WTC11 (cell line): ENCODE data around the gene PRKAG2.

Experiments
- USF2 ChIP-seq: sonication (generic); formaldehyde crosslinking; IDR thresholded peaks from 2 replicates; pipeline ENCODE4 v1.8.1; 2023; ENCODE audit warnings: mild to moderate bottlenecking, missing genetic modification reagents, moderate library complexity
- ZNF423 ChIP-seq: fragments of 250-450 bp; sonication (Bioruptor Pico); IDR thresholded peaks from 2 replicates; pipeline ENCODE4 v2.1.2; 2022; ENCODE audit warnings: mild to moderate bottlenecking, moderate library complexity
- TF ChIP-seq, protein P1 (sequence below): fragments of 200-600 bp; IDR thresholded peaks from 2 replicates; pipeline ENCODE4 v1.8.0; 2022; ENCODE audit warnings: antibody characterized with exemption

- TF ChIP-seq USF2 (CRISPR knock-in tag) (no peak), ZNF423 (CRISPR knock-in tag) (no peak)
- TF ChIP-seq, protein P1, sequence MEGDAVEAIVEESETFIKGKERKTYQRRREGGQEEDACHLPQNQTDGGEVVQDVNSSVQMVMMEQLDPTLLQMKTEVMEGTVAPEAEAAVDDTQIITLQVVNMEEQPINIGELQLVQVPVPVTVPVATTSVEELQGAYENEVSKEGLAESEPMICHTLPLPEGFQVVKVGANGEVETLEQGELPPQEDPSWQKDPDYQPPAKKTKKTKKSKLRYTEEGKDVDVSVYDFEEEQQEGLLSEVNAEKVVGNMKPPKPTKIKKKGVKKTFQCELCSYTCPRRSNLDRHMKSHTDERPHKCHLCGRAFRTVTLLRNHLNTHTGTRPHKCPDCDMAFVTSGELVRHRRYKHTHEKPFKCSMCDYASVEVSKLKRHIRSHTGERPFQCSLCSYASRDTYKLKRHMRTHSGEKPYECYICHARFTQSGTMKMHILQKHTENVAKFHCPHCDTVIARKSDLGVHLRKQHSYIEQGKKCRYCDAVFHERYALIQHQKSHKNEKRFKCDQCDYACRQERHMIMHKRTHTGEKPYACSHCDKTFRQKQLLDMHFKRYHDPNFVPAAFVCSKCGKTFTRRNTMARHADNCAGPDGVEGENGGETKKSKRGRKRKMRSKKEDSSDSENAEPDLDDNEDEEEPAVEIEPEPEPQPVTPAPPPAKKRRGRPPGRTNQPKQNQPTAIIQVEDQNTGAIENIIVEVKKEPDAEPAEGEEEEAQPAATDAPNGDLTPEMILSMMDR = no peak
Measured at GRCh38 chr7:151844825-151845200, 32.1 kb downstream of the PRKAG2 start.
